ENCODE data around the gene GRIA4. TPM values are rescaled to one million over a fixed set of nuclear protein-coding genes. Genes with fewer than 3 reads are reported as not detected.

GRIA4 gene
- total RNA-seq, 2 experiments from 2014 or later, result not detected

DNA sequence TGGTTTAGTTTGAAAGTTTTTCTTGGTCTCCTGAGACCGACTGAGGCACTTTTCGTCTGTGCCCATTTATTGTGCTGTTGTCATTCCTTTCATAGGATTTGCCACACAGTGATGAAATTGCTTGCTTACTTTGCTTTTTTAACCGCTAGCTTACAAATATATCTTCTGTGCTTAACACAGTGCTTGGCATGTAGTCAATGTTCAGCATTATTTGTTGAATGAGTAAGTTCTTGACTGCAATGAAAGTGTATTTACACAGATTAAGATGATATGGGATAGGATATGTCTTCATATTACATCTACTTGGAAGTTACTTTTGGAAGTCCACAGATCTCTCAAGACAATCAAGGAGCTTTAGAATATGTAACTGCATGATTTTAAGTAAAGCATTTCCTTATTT lies 91.2 kb downstream of the GRIA4 start:
- Mint-ChIP-seq H3K27me3 (peaks cover 2% of the 10 kb centered on the region), H3K36me3 (ENCODE audit: low read depth) (no peaks in the 10 kb centered on the region), H3K4me3 (no peak overlapping the region), H3K9me3 (no peaks in the 10 kb centered on the region), H3K27ac (no peak overlapping the region), H3K4me1 (ENCODE audit: low read depth) (no peaks in the 10 kb centered on the region)
- ChIA-PET CTCF (no interaction called here), POLR2A (no interaction called here)
- TF ChIP-seq, protein P1, sequence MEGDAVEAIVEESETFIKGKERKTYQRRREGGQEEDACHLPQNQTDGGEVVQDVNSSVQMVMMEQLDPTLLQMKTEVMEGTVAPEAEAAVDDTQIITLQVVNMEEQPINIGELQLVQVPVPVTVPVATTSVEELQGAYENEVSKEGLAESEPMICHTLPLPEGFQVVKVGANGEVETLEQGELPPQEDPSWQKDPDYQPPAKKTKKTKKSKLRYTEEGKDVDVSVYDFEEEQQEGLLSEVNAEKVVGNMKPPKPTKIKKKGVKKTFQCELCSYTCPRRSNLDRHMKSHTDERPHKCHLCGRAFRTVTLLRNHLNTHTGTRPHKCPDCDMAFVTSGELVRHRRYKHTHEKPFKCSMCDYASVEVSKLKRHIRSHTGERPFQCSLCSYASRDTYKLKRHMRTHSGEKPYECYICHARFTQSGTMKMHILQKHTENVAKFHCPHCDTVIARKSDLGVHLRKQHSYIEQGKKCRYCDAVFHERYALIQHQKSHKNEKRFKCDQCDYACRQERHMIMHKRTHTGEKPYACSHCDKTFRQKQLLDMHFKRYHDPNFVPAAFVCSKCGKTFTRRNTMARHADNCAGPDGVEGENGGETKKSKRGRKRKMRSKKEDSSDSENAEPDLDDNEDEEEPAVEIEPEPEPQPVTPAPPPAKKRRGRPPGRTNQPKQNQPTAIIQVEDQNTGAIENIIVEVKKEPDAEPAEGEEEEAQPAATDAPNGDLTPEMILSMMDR (IDR thresholded peaks at IDR 0.05), result no peak
- ATAC-seq, result no peak
- intact Hi-C loops (cut with micrococcal nuclease), result no loop called here
- no peak for DNase-seq

DNA sequence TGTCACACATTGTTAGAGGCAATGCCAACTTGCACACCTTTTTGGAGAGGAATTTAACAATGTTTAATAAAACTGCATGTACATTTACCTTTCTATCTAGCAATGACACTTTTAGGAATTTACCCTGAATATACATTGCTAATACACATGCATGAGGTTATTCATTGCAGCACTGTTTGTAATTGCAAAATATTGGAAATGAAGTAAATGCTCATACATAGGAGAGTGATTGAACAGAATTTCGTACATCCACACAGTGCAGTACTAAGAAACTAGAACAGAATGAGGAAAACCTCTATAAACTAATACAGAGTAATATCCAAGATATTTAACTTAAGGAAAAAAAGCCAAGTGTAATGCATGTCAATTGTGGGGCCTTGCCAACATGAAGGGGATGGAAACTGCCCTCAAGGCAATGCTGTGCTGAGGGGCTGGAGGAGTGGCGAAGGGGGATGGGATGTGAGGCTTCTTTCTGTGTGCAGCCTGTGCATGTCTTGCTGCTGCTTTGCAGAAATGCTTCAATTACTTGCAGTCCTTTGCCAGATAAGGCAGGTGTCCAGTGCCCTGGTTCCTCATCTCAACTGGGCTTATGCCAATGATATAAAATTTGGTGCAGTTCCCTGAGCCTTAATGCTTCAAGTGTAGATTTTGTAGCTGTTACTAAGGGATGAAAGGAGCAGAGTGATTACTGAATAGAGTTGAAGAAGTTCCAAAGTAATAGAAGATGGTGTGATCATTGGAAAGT lies 96.1 kb downstream of the GRIA4 start:
- CTCF ChIA-PET, result no interaction called here
- Mint-ChIP-seq H3K36me3 (ENCODE audit: low read depth) (no peaks in the 10 kb centered on the region), H3K27ac (no peak overlapping the region), H3K4me1 (ENCODE audit: low read depth) (no peaks in the 10 kb centered on the region), H3K27me3 (no peaks in the 10 kb centered on the region), H3K9me3 (no peaks in the 10 kb centered on the region), H3K4me3 (no peak overlapping the region)
- ATAC-seq, result no peak
- intact Hi-C loops (cut with micrococcal nuclease), result no loop called here
- TF ChIP-seq, protein P1 (IDR thresholded peaks at IDR 0.05), result no peak
- POLR2A ChIA-PET, result no interaction called here
- DNase-seq, result no peak

DNA sequence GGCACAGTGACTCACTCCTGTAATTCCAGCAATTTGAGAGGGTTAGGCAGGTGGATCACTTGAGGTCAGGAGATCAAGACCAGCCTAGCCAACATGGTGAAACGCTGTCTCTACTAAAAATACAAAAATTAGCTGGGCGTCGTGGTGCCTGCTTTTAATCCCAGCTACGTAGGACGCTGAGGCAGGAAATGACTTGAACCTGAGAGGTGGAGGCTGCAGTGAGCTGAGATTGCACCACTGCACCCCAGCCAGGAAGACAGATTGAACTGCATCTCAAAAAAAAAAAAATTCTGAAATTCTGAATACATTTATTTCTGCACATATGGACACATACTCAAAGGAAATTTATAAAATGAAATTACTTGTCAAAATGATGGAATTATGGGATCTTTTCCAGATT lies 103.2 kb downstream of the GRIA4 start:
- ChIA-PET CTCF (no interaction called here), POLR2A (no interaction called here)
- Mint-ChIP-seq H3K4me3 (no peak overlapping the region), H3K4me1 (ENCODE audit: low read depth) (no peaks in the 10 kb centered on the region), H3K27me3 (no peaks in the 10 kb centered on the region), H3K36me3 (ENCODE audit: low read depth) (no peaks in the 10 kb centered on the region), H3K9me3 (no peaks in the 10 kb centered on the region), H3K27ac (no peak overlapping the region)
- ATAC-seq, result no peak
- DNase-seq, result no peak
- intact Hi-C loops (cut with micrococcal nuclease), result no loop called here
- TF ChIP-seq, protein P1 (IDR thresholded peaks at IDR 0.05), result no peak

DNA sequence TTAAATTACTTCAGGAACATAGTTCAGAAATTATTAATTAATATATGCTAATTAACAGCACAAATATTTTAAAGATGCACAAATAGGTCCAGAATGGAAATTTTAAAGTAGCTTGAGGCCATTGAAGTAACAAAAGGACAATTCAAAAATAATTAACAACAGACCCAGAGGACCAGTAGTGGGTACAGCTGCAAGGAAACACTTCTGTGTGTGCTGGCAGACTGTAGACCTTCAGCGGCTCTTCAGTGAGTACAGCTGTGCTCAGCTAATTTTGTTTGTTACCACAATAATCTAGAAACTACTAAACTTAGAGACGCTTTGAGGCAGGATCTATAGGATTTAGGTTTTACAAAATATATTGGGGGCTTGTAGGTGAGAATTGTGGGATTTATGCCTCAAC lies 103.8 kb downstream of the GRIA4 start:
- no peaks in the 10 kb centered on the region for H3K36me3 Mint-ChIP-seq (ENCODE audit: low read depth)

DNA sequence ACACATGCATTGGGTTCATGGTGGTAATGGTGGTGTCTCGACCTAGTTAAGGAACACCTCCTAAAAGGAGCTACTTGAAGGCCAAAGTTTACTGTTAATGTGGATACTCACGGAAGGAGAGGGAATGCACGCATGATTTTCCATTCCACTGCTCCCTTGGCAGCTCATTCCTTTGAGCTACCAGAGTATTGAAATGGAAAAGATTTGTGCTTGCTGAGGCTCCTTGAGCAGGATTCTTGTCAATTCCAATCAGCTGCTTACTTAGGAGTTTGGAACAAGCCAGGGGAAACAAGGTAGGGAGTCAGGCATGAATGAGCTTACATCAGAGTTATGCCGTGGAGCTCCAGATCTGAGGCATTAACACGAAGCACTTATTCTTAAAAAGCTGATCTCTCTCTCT lies 108.8 kb downstream of the GRIA4 start:
- no peaks in the 10 kb centered on the region for H3K4me1 Mint-ChIP-seq (ENCODE audit: low read depth)
- no peak overlapping the region for H3K27ac Mint-ChIP-seq
- ATAC-seq (no peak), DNase-seq (no peak)
- CTCF ChIA-PET, result interaction anchor here (0.6 kb wide), 1 partner anchor 1271 kb away, joined by 3 read pairs; no protein-coding TSS in a partner anchor
- H3K9me3 Mint-ChIP-seq, result no peaks in the 10 kb centered on the region
- intact Hi-C loops (cut with micrococcal nuclease), result no loop called here
- no peak overlapping the region for H3K4me3 Mint-ChIP-seq
- POLR2A ChIA-PET, result no interaction called here
- H3K27me3 Mint-ChIP-seq, result no peaks in the 10 kb centered on the region
- no peaks in the 10 kb centered on the region for H3K36me3 Mint-ChIP-seq (ENCODE audit: low read depth)
- TF ChIP-seq, protein P1 (IDR thresholded peaks at IDR 0.05), result no peak

More for the DNA sequence above, 103.8 kb downstream of the GRIA4 start:
- H3K4me1 Mint-ChIP-seq (ENCODE audit: low read depth), result no peaks in the 10 kb centered on the region
- no peak for DNase-seq
- intact Hi-C loops (cut with micrococcal nuclease), result no loop called here
- H3K4me3 Mint-ChIP-seq, result no peak overlapping the region
- TF ChIP-seq, protein P1 (IDR thresholded peaks at IDR 0.05), result no peak
- H3K9me3 Mint-ChIP-seq, result no peaks in the 10 kb centered on the region
- no peak overlapping the region for H3K27ac Mint-ChIP-seq
- ATAC-seq, result no peak
- ChIA-PET CTCF (no interaction called here), POLR2A (no interaction called here)
- no peaks in the 10 kb centered on the region for H3K27me3 Mint-ChIP-seq
